AG04449 (cell line): ENCODE results near the gene NUTM1.
"Not testable (repeated sequence)": the region's sequence is repeated elsewhere in the genome, so short reads cannot be mapped to it uniquely, and the experiment has no call there.

Experiments
- CTCF ChIA-PET: fragments of 350-600 bp; formaldehyde crosslinking; extraction: SDS; loops from one replicate; lab custom pipeline; 2021; ENCODE audit warnings: antibody characterized with exemption; lab: Yijun Ruan, JAX
- POLR2A ChIA-PET: fragments of 400-600, 350-600 bp; formaldehyde crosslinking; extraction: SDS; loops from one replicate; lab custom pipeline; 2020; ENCODE audit warnings: antibody characterized with exemption, inconsistent platforms; lab: Yijun Ruan, JAX
- DNase-seq: peaks from one replicate; pipeline ENCODE4 v3.0.0-alpha.2; 2010; ENCODE audit warnings: low read depth, low spot score
- H3K4me3 ChIP-seq: 2 replicates; pipeline ENCODE4 v1.5.1; 2011; ENCODE audit warnings: low read depth, mild to moderate bottlenecking, control low read depth, low read length
- CTCF ChIP-seq: IDR thresholded peaks from one replicate; pipeline ENCODE4 v1.5.1; 2011; ENCODE audit warnings: mild to moderate bottlenecking, moderate library complexity, low read length, control low read depth, inconsistent platforms; ENCODE audit not compliant: insufficient read depth; ENCODE audit errors: missing control alignments

NUTM1 gene

DNA sequence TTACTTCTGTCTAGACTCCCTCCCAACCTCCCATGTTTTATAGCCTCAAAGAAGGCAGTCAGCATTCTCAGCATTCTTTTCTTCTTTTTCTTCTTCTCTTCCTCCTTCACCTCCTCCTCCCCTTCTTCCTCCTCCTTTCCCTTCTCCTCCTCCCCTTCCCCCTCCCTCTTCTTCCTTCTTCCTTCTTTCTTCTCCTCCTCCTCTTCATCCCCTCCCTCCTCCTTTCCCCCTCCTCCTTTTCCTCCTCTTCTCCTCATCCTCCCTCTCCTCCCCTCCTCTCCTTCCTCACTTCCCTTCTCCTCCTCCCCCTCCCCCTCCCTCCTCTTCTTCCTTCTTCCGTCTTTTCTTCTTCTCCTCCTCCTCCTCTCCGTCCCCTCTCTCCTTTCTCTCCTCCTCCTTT lies 27.5 kb downstream of the NUTM1 start:
- H3K4me3 ChIP-seq, result no peak overlapping the region
- CTCF ChIA-PET, result no interaction called here
- DNase-seq, result no peak
- POLR2A ChIA-PET, result no interaction called here
- no peak for TF ChIP-seq CTCF

DNA sequence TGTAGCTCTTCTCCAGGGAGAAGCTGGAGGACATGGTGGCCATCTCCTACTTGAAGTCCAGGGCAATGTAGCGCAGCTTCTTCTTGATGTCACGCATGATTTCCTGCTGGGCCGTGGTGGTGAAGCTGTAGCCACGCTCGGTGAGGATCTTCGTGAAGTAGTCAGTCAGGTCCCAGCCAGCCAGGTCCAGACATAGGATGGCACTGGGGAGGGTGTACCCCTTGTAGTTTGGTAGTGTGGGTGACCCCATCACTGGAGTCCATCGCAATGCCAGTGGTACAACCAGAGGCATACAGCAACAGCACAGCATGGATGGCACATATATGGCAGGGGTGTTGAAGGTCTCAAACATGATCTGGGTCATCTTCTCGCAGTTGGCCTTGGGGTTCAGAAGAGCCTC lies 30.8 kb downstream of the NUTM1 start:
- ChIA-PET POLR2A (no interaction called here), CTCF (no interaction called here)
- TF ChIP-seq CTCF, result no peak
- H3K4me3 ChIP-seq, result no peak overlapping the region
- no peak for DNase-seq

GRCh38 chr15:34374816-34375215 lies 31.7 kb downstream of the NUTM1 start:
- no peak overlapping the region for H3K4me3 ChIP-seq
- no peak for TF ChIP-seq CTCF
- ChIA-PET CTCF (no interaction called here), POLR2A (no interaction called here)
- no peak for DNase-seq

GRCh38 chr15:34375541-34375940 lies 32.4 kb downstream of the NUTM1 start:
- POLR2A ChIA-PET, H3K4me3 ChIP-seq: not testable (repeated sequence)
- CTCF ChIA-PET, result interaction anchor here (0.6 to 1.6 kb wide), 2 partner anchors 8 to 14 kb away, joined by 3 to 13 read pairs; partner anchors contain the start of gene LPCAT4

GRCh38 chr15:34376856-34377255 lies 33.7 kb downstream of the NUTM1 start:
- no peak for DNase-seq
- no peak for TF ChIP-seq CTCF
- CTCF ChIA-PET, result interaction anchor here (1.6 kb wide), 1 partner anchor 9 kb away, joined by 13 read pairs; the partner anchor contains the start of gene LPCAT4
- H3K4me3 ChIP-seq, result no peak overlapping the region
- POLR2A ChIA-PET, result interaction anchor here (1.0 kb wide), 1 partner anchor 167 kb away, joined by 3 read pairs; the partner anchor contains the start of gene KATNBL1

More at GRCh38 chr15:34375541-34375940, 32.4 kb downstream of the NUTM1 start:
- not testable (repeated sequence) for DNase-seq

DNA sequence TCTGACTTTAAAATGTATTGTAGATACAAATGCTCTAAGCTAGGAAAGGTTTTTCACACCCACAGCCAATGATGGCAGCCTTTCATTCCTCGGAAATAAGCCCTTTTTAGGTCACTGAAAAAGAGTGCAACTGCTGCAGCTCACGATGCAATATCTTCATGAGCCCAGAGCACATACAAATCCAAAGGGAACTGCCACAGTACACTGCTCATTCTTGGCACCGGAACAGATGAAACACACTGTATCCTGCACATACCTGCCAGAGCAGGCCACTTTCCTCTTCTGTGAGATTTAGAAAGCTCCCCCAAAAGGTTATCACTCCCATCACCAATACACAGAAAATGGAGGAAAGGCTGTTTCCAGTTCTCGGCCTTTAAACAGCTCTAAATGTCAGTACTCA lies 37.4 kb downstream of the NUTM1 start:
- POLR2A ChIA-PET, DNase-seq, H3K4me3 ChIP-seq, CTCF ChIA-PET: not testable (repeated sequence)

DNA sequence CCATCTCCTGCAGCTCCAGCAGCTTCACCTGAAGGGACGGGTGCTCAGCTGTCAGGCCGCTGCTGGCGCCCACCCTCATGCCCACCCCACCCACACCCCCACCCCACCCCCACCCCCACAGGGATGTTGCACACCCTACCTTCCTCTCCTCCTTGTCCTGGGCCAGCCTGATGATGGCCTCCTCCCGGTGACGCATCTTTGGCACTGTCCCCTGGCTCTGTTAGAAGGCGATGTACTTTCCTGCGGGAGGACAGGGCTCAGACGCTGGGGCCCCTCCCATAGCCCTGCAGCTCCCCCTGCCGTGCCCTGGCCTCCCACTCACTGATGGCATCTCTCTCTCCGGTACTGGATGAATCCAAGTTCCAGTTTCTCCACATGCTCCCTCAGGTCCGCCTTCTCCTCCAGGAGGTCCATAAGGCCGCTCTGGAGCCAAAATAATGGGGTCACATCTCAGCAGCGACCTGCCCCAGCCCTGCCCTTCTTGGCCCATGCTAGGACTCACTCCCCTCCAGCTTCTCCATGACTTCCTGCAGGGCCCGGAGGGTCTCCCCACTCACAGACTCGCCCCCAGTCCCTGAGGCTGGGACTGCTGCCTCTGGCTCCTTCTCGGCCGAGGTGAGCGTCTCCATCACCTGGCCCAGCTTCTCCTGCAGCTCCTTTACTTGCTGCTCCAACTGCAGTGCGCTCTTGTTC lies 38.9 kb downstream of the NUTM1 start:
- H3K4me3 ChIP-seq, DNase-seq, POLR2A ChIA-PET, CTCF ChIA-PET: not testable (repeated sequence)

DNA sequence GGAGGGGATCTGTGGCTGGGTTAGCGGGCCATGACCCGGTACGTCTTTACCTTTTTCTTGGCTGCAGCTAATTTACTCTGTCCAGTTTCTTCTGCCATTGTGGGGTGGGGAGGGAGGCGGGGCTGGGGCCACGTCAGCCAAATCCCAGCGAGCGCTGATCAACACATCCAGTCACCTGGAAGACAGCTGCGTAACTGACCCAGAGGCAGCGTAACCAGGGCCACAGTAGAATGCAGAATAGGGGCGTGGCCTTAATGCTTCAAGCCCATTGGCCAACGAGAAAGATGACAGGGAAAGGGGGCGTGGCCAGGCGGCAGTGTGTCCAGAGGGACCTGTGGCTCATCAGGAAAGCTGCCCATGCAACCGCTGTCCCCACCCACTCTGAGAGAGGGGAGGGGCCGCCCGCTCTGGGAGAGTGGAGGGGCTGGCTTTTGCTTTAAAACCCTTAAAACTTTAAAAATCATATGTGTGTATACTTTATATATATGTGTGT lies 46.5 kb downstream of the NUTM1 start:
- H3K4me3 ChIP-seq, POLR2A ChIA-PET, CTCF ChIA-PET, DNase-seq: not testable (repeated sequence)

DNA sequence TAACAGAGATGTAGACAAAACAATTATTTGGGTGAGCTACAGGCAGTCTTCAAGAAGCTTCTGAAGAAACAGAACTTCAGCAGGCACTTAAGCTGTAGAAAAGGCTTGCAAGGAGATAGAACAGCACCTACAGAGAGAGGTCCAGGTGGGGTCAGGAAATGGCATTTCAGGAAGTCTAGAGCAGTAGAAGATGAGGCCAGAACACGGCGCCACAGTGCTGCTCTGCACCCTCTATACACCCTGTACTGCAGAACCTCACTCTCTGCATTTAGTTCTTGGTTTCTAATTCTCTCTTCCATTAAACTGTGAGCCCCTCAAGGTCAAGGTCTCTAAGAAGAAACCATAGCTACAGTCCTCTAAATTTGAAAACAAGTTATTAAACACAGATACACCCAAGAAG lies 49.9 kb downstream of the NUTM1 start:
- CTCF ChIA-PET, POLR2A ChIA-PET, H3K4me3 ChIP-seq, DNase-seq: not testable (repeated sequence)

- POLR2A ChIA-PET, CTCF ChIA-PET, H3K4me3 ChIP-seq, DNase-seq: not testable (repeated sequence)
These were observed 54.6 kb downstream of the NUTM1 start for GRCh38 chr15:34397637-34398259.

DNA sequence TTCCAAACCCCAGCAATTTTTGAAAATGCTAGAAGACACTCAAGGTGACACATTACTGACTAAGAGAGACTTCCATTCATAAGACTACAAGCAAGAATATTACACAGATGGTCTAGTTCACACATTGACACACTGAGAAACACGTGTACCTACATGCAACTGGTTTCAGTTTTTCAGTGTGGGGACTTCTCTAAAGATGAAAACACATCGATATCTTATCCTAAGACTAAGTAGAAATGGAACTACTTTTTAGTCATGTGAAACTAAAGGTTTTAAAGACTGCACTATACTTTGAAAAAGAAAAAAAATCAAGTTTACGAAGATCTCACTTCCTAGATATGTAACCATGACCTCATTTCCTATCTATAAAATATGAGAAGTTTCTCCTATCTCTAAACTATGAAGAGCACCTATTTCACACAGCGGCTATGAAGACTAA lies 60.1 kb downstream of the NUTM1 start:
- DNase-seq, H3K4me3 ChIP-seq, POLR2A ChIA-PET, CTCF ChIA-PET: not testable (repeated sequence)

GRCh38 chr15:34403899-34404298 lies 60.8 kb downstream of the NUTM1 start:
- H3K4me3 ChIP-seq, DNase-seq, POLR2A ChIA-PET, CTCF ChIA-PET: not testable (repeated sequence)
